Mesenchymal stem cell (in vitro differentiated cells and primary cell): Measurements from ENCODE around the gene DNAL4.

ENCODE experiments used
- DNase-seq: peaks from one replicate; pipeline ENCODE4 v3.0.0-alpha.2; 2013
- H2AFZ ChIP-seq: one replicate; pipeline ENCODE4 v1.6.1; 2013; ENCODE audit warnings: low read depth, mild to moderate bottlenecking, control low read depth, inconsistent platforms, low read length, moderate library complexity
- H2AK5ac ChIP-seq: 2 replicates; pipeline ENCODE4 v1.6.1; 2013; ENCODE audit warnings: low read length, moderate library complexity, mild to moderate bottlenecking, inconsistent platforms; ENCODE audit not compliant: severe bottlenecking
- H2BK120ac ChIP-seq: one replicate; pipeline ENCODE4 v1.6.1; 2013; ENCODE audit warnings: low read depth, mild to moderate bottlenecking, inconsistent platforms, low read length, moderate library complexity
- H2BK12ac ChIP-seq, 2 experiments: one replicate each; pipeline ENCODE4 v1.6.1; 2013; ENCODE audit warnings: inconsistent platforms in 2 of 2, low read length in 2 of 2, mild to moderate bottlenecking in 2 of 2, moderate library complexity in 2 of 2, control low read depth in 1 of 2
- H2BK15ac ChIP-seq: one replicate; pipeline ENCODE4 v1.6.1; 2013; ENCODE audit warnings: mild to moderate bottlenecking, low read depth, inconsistent platforms; ENCODE audit not compliant: poor library complexity, severe bottlenecking
- H2BK5ac ChIP-seq: 2 replicates; pipeline ENCODE4 v1.6.1; 2013; ENCODE audit warnings: low read depth, mild to moderate bottlenecking, low read length, control low read depth, inconsistent platforms; ENCODE audit not compliant: poor library complexity, severe bottlenecking
- H3K14ac ChIP-seq, 2 experiments: one replicate each; pipeline ENCODE4 v1.6.1; 2013; ENCODE audit warnings: inconsistent platforms in 2 of 2, low read length in 2 of 2, control low read depth in 1 of 2, mild to moderate bottlenecking in 1 of 2, moderate library complexity in 1 of 2
- H3K18ac ChIP-seq, 2 experiments: one replicate each; pipeline ENCODE4 v1.6.1; 2013; ENCODE audit warnings: inconsistent platforms in 2 of 2, low read length in 2 of 2, control low read depth in 1 of 2, low read depth in 1 of 2, mild to moderate bottlenecking in 1 of 2
- H3K23ac ChIP-seq, 2 experiments: one replicate each; pipeline ENCODE4 v1.6.1; 2013; ENCODE audit warnings: inconsistent platforms in 2 of 2, low read length in 2 of 2, mild to moderate bottlenecking in 2 of 2, moderate library complexity in 2 of 2, control low read depth in 1 of 2
- H3K27ac ChIP-seq: 2 replicates; pipeline ENCODE4 v1.5.1; 2013; ENCODE audit warnings: mild to moderate bottlenecking, moderate library complexity, low read length, control low read depth, inconsistent platforms; ENCODE audit not compliant: poor library complexity, severe bottlenecking
- H3K27me3 ChIP-seq, 2 experiments: 2 replicates each; pipeline versions ENCODE4 v1.6.1 to v1.7.0; 2013; ENCODE audit warnings: low read length in 2 of 2, mild to moderate bottlenecking in 2 of 2, moderate library complexity in 2 of 2, control low read depth in 1 of 2, inconsistent platforms in 1 of 2; ENCODE audit not compliant: control insufficient read depth in 1 of 2, insufficient read depth in 1 of 2
- H3K36me3 ChIP-seq, 2 experiments: 2 replicates each; pipeline versions ENCODE4 v1.6.1 to v1.7.0; 2013; ENCODE audit warnings: low read length in 2 of 2, control low read depth in 1 of 2, inconsistent platforms in 1 of 2, low read depth in 1 of 2, mild to moderate bottlenecking in 1 of 2; ENCODE audit not compliant: insufficient read depth in 2 of 2, control insufficient read depth in 1 of 2
- H3K4ac ChIP-seq, 2 experiments: one replicate each; pipeline ENCODE4 v1.6.1; 2013; ENCODE audit warnings: inconsistent platforms in 2 of 2, low read length in 2 of 2, mild to moderate bottlenecking in 2 of 2, moderate library complexity in 2 of 2, control low read depth in 1 of 2, low read depth in 1 of 2
- H3K4me1 ChIP-seq: 2 replicates; pipeline ENCODE4 v1.6.1; 2013; ENCODE audit warnings: low read depth, low read length, control low read depth; ENCODE audit not compliant: control insufficient read depth, insufficient read depth
- H3K4me2 ChIP-seq: 2 replicates; pipeline ENCODE4 v1.6.1; 2013; ENCODE audit warnings: low read length, mild to moderate bottlenecking, inconsistent platforms; ENCODE audit not compliant: poor library complexity, severe bottlenecking
- H3K4me3 ChIP-seq, 2 experiments: 2 replicates each; pipeline versions ENCODE4 v1.5.1 to v1.7.0; 2013; ENCODE audit warnings: low read length in 2 of 2, mild to moderate bottlenecking in 2 of 2, control low read depth in 1 of 2, low read depth in 1 of 2; ENCODE audit not compliant: insufficient read depth in 1 of 2
- H3K79me1 ChIP-seq: replicated peaks from 2 replicates; pipeline ENCODE4 v1.6.1; 2013; ENCODE audit warnings: mild to moderate bottlenecking, control low read depth, low read length, inconsistent platforms; ENCODE audit not compliant: poor library complexity, severe bottlenecking
- H3K9ac ChIP-seq: 2 replicates; pipeline ENCODE4 v1.7.0; 2013; ENCODE audit warnings: mild to moderate bottlenecking, low read length, moderate library complexity
- H3K9me3 ChIP-seq: 2 replicates; pipeline ENCODE4 v1.7.0; 2013; ENCODE audit warnings: mild to moderate bottlenecking, low read length; ENCODE audit not compliant: control insufficient read depth
- H4K8ac ChIP-seq: one replicate; pipeline ENCODE4 v1.6.1; 2013; ENCODE audit warnings: inconsistent platforms, mild to moderate bottlenecking, low read length, moderate library complexity
- H4K91ac ChIP-seq: one replicate; pipeline ENCODE4 v1.6.1; 2013; ENCODE audit warnings: mild to moderate bottlenecking, low read length, inconsistent platforms
- WGBS: methylation state at CpG from one replicate; pipeline ENCODE4 v1.1.7; 2013; ENCODE audit warnings: mixed read lengths; 5-methylcytosine and 5-hydroxymethylcytosine counted together

Gene DNAL4

GRCh38 chr22:38760477-38761201 lies 33.3 kb downstream of the DNAL4 start:
- H2AFZ ChIP-seq, result no peak overlapping the region
- peaks cover 26% of the 10 kb centered on the region for H3K4me1 ChIP-seq
- H3K27ac ChIP-seq, result no peak overlapping the region
- H3K4ac ChIP-seq, result no peak overlapping the region
- no peaks in the 10 kb centered on the region for H3K36me3 ChIP-seq
- no peak overlapping the region for H4K8ac ChIP-seq
- no peak overlapping the region for H2AK5ac ChIP-seq
- H3K9ac ChIP-seq, result no peak overlapping the region
- H3K23ac ChIP-seq, result no peak overlapping the region
- H3K4me3 ChIP-seq, result no peak overlapping the region
- no peaks in the 10 kb centered on the region for H3K9me3 ChIP-seq
- H2BK120ac ChIP-seq, result no peak overlapping the region
- H3K4me2 ChIP-seq, result no peak overlapping the region
- peak overlapping the region; percentile 31 for H4K91ac ChIP-seq
- H2BK5ac ChIP-seq, result no peak overlapping the region
- peak overlapping the region in 1 of 2 experiments; percentile 49 for H3K14ac ChIP-seq
- H2BK15ac ChIP-seq, result no peak overlapping the region
- H3K79me1 ChIP-seq, result no peaks in the 10 kb centered on the region
- H2BK12ac ChIP-seq, result no peak overlapping the region
- peak; percentile 47 for DNase-seq
- 70% methylated on average over 8 of the region's 12 CpGs for WGBS
- no peak overlapping the region for H3K18ac ChIP-seq
- no peaks in the 10 kb centered on the region for H3K27me3 ChIP-seq

DNA sequence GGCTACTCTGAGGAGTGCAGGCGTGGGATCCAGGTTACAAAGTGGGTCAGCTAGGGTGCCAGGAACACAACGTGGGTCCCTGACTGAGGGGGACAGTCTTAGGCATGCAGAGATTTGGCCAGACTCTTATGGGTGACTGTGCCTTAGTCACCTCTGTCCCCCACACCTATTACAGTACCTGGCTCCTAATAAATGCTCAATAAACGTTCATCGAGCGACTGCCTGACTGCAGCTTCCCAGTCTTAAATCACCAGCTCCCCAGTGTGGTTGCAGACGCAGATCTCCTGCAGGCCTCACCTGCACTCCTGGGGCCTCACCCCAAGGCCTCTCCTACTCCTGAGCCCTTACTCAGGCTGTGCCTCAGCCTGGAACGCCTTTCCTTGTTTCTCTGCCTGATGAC lies 34.9 kb downstream of the DNAL4 start:
- H3K14ac ChIP-seq, result no peak overlapping the region
- H3K23ac ChIP-seq, result no peak overlapping the region
- 88% methylated on average over 7 of the region's 7 CpGs for WGBS
- H3K4me1 ChIP-seq, result peaks cover 24% of the 10 kb centered on the region
- H3K18ac ChIP-seq, result no peak overlapping the region
- no peak overlapping the region for H4K8ac ChIP-seq
- H3K79me1 ChIP-seq, result peaks cover 3% of the 10 kb centered on the region
- no peaks in the 10 kb centered on the region for H3K36me3 ChIP-seq
- H2BK120ac ChIP-seq, result no peak overlapping the region
- no peak for DNase-seq
- no peak overlapping the region for H3K4ac ChIP-seq
- no peak overlapping the region for H2AFZ ChIP-seq
- H2BK5ac ChIP-seq, result no peak overlapping the region
- no peaks in the 10 kb centered on the region for H3K9me3 ChIP-seq
- H3K27me3 ChIP-seq, result no peaks in the 10 kb centered on the region
- H2BK12ac ChIP-seq, result no peak overlapping the region
- no peak overlapping the region for H3K4me3 ChIP-seq
- H3K4me2 ChIP-seq, result no peak overlapping the region
- H3K9ac ChIP-seq, result no peak overlapping the region
- H2BK15ac ChIP-seq, result no peak overlapping the region
- no peak overlapping the region for H3K27ac ChIP-seq
- no peak overlapping the region for H2AK5ac ChIP-seq
- H4K91ac ChIP-seq, result no peak overlapping the region

DNA sequence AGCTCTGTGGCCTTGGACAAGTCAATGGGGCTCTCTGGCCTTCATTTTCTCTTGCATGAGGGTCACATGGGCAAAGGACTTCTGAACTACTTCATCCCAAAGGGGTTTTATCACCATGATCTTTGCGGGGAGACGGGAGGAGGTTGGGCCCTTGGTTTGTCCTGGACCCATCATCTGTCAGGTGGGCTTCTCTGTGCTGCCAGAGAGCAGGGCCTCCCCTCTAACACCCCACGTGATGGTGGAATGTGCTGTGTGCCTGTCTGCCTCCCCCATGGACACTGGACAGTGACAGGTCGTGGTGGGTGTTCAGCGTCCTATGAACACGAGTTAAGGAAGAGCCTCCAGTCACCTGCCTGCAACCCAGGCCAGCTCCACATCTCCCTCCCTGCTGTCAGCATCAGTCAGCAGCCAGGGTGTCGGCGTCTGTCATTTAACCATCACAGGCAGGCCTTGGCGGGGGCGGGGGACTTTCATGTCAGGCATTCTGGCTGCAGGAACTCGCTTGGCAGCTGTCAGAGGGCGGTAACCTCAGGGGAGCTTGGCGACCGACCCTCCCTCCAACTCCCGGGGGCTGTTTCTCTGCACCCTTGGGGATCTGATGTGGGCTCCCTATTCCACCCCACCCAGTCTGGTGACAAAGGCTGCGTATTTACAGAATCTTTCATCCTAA lies 35.5 kb downstream of the DNAL4 start:
- no peak overlapping the region for H2BK12ac ChIP-seq
- no peak overlapping the region for H3K4ac ChIP-seq
- H3K18ac ChIP-seq, result no peak overlapping the region
- H3K9me3 ChIP-seq, result no peaks in the 10 kb centered on the region
- no peak for DNase-seq
- H3K36me3 ChIP-seq, result no peaks in the 10 kb centered on the region
- no peak overlapping the region for H4K8ac ChIP-seq
- H3K23ac ChIP-seq, result no peak overlapping the region
- H3K4me1 ChIP-seq, result peaks cover 21% of the 10 kb centered on the region
- no peak overlapping the region for H2AK5ac ChIP-seq
- no peak overlapping the region for H2BK5ac ChIP-seq
- no peak overlapping the region for H2BK120ac ChIP-seq
- no peak overlapping the region for H3K27ac ChIP-seq
- no peak overlapping the region for H3K14ac ChIP-seq
- no peak overlapping the region for H3K4me3 ChIP-seq
- H3K79me1 ChIP-seq, result peaks cover 6% of the 10 kb centered on the region
- no peak overlapping the region for H3K4me2 ChIP-seq
- 76% methylated on average over 16 of the region's 16 CpGs for WGBS
- H2AFZ ChIP-seq, result no peak overlapping the region
- no peak overlapping the region for H4K91ac ChIP-seq
- H3K27me3 ChIP-seq, result no peaks in the 10 kb centered on the region
- no peak overlapping the region for H3K9ac ChIP-seq
- no peak overlapping the region for H2BK15ac ChIP-seq

DNA sequence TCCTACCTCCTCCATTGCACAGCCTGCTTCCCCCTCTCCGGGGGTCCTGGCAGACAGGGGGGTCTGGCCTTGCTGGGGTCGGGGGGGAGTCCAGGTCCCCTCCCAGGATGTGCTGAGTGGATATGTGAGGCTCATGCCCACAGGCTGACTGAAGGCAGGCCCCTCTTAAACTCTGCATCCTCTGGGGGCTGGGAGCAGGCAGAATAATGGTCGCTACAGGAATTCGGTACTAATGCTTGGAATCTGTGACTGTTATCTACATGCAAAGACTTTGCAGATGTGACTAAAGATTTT lies 36.5 kb downstream of the DNAL4 start:
- H3K18ac ChIP-seq, result no peak overlapping the region
- H2BK12ac ChIP-seq, result no peak overlapping the region
- no peak overlapping the region for H3K9ac ChIP-seq
- no peak overlapping the region for H3K4ac ChIP-seq
- no peak overlapping the region for H4K8ac ChIP-seq
- no peak for DNase-seq
- H2AFZ ChIP-seq, result no peak overlapping the region
- H4K91ac ChIP-seq, result no peak overlapping the region
- peaks cover 18% of the 10 kb centered on the region for H3K4me1 ChIP-seq
- H3K79me1 ChIP-seq, result peaks cover 11% of the 10 kb centered on the region
- no peak overlapping the region for H3K4me2 ChIP-seq
- H2AK5ac ChIP-seq, result no peak overlapping the region
- H2BK120ac ChIP-seq, result no peak overlapping the region
- H3K27ac ChIP-seq, result no peak overlapping the region
- no peak overlapping the region for H2BK15ac ChIP-seq
- H3K27me3 ChIP-seq, result no peaks in the 10 kb centered on the region
- peaks cover 1 to 5% of the 10 kb centered on the region in 2 experiments for H3K36me3 ChIP-seq
- no peak overlapping the region for H2BK5ac ChIP-seq
- H3K23ac ChIP-seq, result no peak overlapping the region
- no peak overlapping the region for H3K4me3 ChIP-seq
- no peak overlapping the region for H3K14ac ChIP-seq
- no peaks in the 10 kb centered on the region for H3K9me3 ChIP-seq
- 81% methylated on average over 4 of the region's 4 CpGs for WGBS
